ENCODE measurements around the gene TTC7B. TPM values are rescaled to one million over a fixed set of nuclear protein-coding genes. Genes with fewer than 3 reads are reported as not detected.

Gene TTC7B
- total and polyA plus RNA-seq, 10 of the 15 experiments (the other 5 are each of a cell fraction or from before 2014, with no cell fraction given) = under 0.01 to 1.1 (median 0.26) TPM; not detected in 2

- TF ChIP-seq, protein P1, sequence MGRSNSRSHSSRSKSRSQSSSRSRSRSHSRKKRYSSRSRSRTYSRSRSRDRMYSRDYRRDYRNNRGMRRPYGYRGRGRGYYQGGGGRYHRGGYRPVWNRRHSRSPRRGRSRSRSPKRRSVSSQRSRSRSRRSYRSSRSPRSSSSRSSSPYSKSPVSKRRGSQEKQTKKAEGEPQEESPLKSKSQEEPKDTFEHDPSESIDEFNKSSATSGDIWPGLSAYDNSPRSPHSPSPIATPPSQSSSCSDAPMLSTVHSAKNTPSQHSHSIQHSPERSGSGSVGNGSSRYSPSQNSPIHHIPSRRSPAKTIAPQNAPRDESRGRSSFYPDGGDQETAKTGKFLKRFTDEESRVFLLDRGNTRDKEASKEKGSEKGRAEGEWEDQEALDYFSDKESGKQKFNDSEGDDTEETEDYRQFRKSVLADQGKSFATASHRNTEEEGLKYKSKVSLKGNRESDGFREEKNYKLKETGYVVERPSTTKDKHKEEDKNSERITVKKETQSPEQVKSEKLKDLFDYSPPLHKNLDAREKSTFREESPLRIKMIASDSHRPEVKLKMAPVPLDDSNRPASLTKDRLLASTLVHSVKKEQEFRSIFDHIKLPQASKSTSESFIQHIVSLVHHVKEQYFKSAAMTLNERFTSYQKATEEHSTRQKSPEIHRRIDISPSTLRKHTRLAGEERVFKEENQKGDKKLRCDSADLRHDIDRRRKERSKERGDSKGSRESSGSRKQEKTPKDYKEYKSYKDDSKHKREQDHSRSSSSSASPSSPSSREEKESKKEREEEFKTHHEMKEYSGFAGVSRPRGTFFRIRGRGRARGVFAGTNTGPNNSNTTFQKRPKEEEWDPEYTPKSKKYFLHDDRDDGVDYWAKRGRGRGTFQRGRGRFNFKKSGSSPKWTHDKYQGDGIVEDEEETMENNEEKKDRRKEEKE (IDR thresholded peaks at IDR 0.05) = no peak
Observed at GRCh38 chr14:90519262-90519920, 296.8 kb downstream of the TTC7B start (continued).

DNA sequence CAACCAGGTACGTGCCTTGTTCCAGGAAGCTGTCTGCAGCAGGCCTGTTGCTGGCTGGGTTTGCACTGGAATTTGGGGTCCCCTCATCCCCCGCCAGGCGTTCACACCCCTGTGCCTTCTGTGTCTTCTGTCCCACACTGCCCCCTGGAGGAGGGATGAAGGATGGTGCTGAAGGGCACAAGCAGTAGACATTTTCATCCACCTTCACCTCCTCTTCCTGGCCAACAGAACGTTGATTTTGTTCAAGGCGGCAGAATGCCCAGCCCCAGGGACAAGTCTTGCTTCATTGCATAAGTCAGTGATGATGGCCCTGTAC, 297.3 kb downstream of the TTC7B start:
- ATAC-seq (peak; percentile 82), DNase-seq (ENCODE audit: low read depth, low spot score) (no peak), FAIRE-seq (peak; percentile 27)
- Histone ChIP-seq H4K20me1 (ENCODE audit: control insufficient read depth, insufficient read depth) (no peaks in the 10 kb centered on the region), H2AFZ (ENCODE audit: control insufficient read depth, low read depth, low read length) (no peak overlapping the region), H3K27me3 (replicated peaks in 1 of 2; ENCODE audit: control insufficient read depth in 2 of 2, insufficient read depth in 2 of 2, low read length in 1 of 2) (no peaks in the 10 kb centered on the region; a peak in 1 of 4 replicates), H3K4me2 (ENCODE audit: control insufficient read depth, insufficient read depth) (no peak overlapping the region), H3K79me2 (ENCODE audit: control insufficient read depth, insufficient read depth, low read length) (no peaks in the 10 kb centered on the region), H3K9ac (ENCODE audit: control insufficient read depth, insufficient read depth, low read length) (no peak overlapping the region), H3K9me3 (replicated peaks; ENCODE audit: control insufficient read depth, insufficient read depth, low read length) (no peaks in the 10 kb centered on the region), H3K36me3 (ENCODE audit: control insufficient read depth in 2 of 2, insufficient read depth in 2 of 2, low read length in 1 of 2) (no peaks in the 10 kb centered on the region), H3K27ac (ENCODE audit: control insufficient read depth, insufficient read depth) (no peak overlapping the region), H3K4me3 (no peak overlapping the region), H3K4me1 (ENCODE audit: control insufficient read depth, insufficient read depth, low read length) (no peaks in the 10 kb centered on the region)
- CTCF ChIA-PET = interaction anchor here (1.0 kb wide), 1 partner anchor 118 kb away, joined by 3 read pairs; no protein-coding TSS in a partner anchor
- TF ChIP-seq TBL1XR1 (IDR thresholded peaks at IDR 0.05; ENCODE audit: low read depth, low read length) (no peak), CTCF (IDR thresholded peaks at IDR 0.05 in 2 of 3, conservative IDR thresholded peaks at IDR 0.05 in 1 of 3; ENCODE audit: control insufficient read depth in 2 of 3, extremely low read depth in 1 of 3, insufficient read depth in 1 of 3, low read depth in 3 of 3, low read length in 3 of 3) (peak; percentile 43 to 71 (median 59); a peak in 5 of 6 replicates), RAD21 (IDR thresholded peaks at IDR 0.05; ENCODE audit: insufficient read depth, low read depth, low read length) (peak; percentile 52), RBBP5 (conservative IDR thresholded peaks at IDR 0.05) (no peak)
- SMC1A ChIA-PET (ENCODE audit: uncharacterized antibody, unreplicated experiment) = interaction anchor here (0.6 kb wide), 1 partner anchor 232 kb away, joined by 3 read pairs; no protein-coding TSS in a partner anchor
- no TSS peak for BruUV-seq (replicated peaks)
- POLR2A ChIA-PET = no interaction called here
- RAD21 ChIA-PET (ENCODE audit: unreplicated experiment) = interaction anchor here (0.5 kb wide), 1 partner anchor 145 kb away, joined by 3 read pairs; no protein-coding TSS in a partner anchor
- intact Hi-C loops (cut with micrococcal nuclease; ENCODE audit: unreplicated experiment) = loop anchor here (1.0 kb wide), 1 partner anchor 120 kb away; no protein-coding TSS in a partner anchor
- in situ Hi-C loops (cut with MboI) = no loop called here
- WGBS (ENCODE audit: insufficient coverage, insufficient replicate concordance, low lambda C conversion rate, missing lambda C conversion rate) = 23% methylated on average over 5 of the region's 5 CpGs
